ENCODE results near the gene CACNG1.

The CACNG1 gene, protein sequence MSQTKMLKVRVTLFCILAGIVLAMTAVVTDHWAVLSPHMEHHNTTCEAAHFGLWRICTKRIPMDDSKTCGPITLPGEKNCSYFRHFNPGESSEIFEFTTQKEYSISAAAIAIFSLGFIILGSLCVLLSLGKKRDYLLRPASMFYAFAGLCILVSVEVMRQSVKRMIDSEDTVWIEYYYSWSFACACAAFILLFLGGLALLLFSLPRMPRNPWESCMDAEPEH

DNA sequence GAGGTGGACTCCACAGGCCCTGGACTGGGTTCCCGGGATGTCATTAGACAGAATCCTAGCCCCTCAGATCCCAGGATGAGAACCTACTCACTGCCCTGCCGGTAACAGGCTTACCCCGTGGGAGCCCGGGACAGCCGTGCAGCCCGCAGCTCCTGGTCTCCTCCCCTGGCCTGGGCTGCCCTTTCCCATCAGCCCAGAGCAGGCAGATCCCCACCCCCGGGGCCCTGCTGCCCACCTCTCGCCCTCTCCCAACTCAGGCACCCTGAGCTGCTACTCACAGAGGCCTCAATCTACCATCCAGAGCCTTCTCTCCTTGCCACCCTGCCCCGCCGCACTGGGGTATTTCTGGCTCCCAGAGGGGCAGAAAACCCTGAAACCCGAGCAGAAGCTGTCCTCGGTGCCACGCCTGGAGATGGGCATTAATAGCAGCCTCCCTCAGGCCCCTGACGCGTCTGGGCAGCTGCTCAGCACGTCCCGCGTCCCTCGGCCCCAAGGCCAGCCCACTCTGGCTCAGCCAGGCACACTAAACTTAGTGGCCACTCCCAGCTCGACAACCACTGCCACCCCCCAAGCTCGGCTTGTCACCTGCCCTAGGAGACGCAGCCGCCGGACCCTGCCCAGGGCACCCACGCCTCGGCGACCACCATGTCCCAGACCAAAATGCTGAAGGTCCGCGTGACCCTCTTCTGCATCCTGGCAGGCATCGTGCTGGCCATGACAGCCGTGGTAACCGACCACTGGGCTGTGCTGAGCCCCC, at the start of gene CACNG1:
CACNG1 (plus strand) TSS at position 539 of the 757 bp plus-strand sequence; CDS start at position 646, 107 bp downstream.
- no peak for DNase-seq

DNA sequence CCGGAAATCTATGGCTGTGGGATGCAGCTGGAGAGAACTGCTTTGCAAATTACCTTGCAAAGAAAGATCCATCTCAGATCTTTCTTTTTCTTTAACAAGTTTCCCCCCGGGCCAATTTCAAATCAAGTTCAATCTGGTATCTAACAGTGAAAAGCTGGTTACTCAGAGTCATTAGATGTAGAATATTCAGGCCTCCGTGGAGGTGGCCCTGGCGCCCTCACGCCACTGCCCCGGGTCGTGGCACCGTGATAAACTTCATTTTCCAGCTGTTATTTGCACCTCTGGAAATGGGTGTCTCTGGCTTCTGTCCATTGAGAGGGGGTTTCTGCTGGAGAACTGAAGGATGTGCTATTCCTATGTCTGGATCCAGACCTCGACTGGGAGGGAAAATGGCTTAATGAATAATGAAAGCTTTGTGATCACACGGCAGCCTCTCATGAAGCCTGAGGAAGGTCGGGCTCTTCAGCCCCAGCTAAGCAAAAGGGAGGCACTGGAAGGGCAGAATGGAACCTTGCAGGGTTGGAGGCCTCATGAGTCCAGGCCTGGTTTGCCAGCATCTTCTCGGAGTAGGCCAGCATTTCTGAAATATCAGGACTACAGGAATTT, 49.3 kb upstream of the CACNG1 start:
- no peak for DNase-seq

DNA sequence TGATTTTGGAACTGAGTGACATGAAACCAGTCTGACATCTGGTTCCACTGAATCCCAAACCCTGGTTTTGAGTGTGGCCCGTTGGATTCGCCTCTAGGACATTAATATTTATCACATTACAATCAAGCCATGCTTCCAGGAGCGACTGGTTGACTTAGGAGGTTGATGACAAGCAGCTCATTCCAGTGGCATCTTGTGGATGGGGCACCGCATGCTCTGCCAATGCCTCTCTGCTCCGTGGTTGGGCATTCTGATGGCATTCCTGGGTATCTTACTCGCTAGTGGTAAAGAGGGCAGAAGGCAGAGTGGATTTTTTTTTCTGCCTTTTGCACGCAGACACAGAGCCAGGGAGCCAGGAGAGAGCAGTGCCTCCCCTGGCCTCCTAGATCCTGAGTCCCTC, 48.4 kb upstream of the CACNG1 start:
- DNase-seq, result no peak

DNA sequence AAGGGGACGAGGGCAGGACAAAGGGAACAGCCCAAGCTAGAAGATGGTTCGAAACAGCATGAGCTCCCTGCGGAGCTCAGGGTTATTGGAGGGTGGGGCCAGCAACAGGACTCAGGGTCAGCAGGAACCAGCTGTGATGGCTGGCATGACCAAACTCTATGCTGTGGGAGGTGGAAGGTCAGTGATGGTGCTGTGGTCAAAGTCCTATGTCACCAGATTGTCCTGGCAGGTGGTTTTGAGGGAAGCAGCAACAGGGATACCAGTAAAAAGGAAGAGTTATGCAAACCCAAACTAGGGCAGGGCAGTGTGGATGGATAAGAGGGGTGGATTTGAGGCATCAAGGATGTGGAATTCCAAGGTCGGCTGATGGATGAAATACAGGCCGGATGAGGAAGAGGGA, 47.4 kb upstream of the CACNG1 start:
- no peak for DNase-seq

DNA sequence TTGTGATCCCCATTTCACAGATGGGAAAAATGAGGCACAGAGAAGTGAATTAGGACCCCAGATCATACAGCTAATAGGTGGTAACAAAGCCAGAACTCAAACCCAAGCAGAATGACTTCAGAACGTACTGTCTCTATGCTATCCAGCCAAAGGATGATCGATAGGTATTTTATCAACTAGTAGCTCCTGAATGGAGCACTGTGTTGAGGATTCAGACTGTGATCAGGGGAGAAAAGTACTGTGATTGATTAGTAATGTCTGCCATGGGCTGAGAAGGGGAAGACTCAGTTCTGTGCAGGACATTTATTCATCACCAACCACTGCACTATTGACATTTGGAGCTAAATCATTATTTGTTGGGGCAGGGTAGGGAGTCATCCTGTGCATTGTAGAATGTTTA, 41.1 kb upstream of the CACNG1 start:
- DNase-seq, result no peak

DNA sequence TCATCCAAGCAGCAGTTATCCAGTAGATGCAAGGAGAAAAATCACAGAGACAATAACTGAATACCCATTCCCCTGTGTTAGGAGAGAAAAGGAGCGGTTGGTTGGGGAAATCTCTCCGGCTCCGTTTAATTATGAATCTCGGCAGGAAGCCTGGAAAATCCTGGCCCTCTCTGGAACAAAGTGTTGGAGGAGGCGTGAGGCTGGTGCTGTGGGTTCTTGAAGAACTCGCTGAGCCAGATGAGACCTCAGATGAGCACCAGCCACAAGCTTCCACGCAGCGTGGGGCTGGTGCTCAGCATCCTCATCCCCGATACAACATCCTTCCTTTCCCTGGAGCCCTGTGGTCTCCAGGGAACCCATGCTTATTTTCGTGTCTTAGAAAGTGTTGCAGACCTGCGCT, 40.2 kb upstream of the CACNG1 start:
- no peak for DNase-seq

DNA sequence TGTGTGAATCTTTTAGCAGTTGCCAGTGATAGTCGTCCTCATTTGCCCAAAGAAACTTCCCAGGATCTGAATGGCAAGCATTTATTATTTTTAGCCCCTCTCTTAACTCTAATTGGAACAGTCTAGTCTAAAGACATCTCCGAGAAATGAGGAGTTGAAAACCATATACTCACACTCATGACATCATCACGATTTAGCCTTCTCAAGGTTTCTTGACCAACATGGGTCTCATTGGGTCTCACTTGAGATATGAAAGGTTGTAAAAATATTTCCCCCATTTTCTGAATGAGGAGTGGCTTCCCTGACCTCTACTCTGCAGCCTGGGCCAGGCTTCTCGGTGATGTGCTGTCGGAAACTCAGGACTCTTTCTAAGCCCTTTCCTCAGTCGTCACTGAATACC, 37.1 kb upstream of the CACNG1 start:
- no peak for DNase-seq

DNA sequence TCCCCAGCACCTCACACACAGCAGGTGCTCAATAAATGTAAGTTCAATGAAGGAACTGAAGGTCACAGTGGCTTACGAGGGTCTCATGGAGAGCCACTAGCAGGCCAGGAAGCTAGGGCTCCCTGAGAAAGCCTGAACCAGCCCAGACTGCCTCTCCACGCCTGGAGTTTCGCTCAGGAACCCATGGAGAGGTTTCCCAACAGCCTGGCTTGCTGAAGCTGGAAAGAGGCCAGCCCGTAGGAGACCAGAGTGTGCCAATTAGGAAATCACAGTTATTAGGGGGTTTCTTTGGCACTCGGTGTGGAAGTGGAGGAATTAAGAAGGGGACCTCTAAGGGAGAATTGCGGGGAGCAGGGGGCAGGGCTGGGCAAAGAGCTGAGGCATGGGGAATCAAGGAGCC, 36.3 kb upstream of the CACNG1 start:
- DNase-seq, result no peak

DNA sequence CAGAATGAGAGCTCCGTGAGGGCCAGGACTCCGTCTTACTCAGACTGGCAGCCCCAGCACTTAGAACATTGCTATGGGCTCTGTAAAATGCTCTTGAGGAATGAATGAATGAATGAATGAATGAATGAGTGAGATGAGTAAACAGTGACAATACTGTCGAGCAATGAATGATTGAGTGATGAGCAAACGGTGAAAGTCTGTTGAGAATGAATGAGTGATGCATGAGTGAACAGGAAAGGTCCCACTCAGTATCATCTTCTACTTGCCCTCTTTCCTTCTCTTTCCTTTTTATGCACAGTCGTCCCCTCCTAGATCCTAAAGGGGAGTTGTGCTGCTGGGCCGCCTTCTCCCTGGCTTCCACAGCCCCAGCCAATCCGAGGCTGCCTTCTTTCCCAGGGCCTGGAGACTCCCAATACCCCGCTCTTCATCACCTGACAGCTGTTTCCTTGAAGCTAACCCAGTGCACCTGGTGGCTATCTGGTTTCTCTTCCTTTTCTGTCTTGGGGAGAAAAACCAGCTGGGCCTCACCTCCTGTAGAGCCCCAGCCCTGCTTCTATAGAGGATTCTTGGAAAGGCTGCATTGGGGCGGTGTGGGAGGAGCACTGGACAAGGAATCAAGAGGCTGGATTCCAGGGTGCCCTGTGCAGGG, 32.7 kb upstream of the CACNG1 start:
- no peak for DNase-seq

DNA sequence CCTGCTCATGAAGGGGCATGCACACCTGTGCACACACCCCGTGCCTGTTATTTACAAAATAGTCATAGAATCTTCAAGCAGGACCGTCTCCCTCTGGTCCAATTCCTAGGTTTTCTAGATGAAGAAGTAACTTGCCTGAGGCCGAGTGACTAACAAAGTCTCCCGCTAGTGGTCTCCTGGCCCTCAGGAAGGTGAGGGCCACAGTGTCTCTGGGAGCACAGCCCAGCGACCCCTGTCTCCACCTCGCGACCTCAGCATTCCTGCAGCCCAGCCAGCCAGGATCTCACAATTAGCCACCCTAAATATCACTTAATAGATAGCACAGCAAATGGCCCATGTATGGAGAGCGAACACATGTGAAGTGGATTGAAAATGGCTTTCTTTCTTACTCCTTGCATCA, 30.5 kb upstream of the CACNG1 start:
- no peak for DNase-seq

DNA sequence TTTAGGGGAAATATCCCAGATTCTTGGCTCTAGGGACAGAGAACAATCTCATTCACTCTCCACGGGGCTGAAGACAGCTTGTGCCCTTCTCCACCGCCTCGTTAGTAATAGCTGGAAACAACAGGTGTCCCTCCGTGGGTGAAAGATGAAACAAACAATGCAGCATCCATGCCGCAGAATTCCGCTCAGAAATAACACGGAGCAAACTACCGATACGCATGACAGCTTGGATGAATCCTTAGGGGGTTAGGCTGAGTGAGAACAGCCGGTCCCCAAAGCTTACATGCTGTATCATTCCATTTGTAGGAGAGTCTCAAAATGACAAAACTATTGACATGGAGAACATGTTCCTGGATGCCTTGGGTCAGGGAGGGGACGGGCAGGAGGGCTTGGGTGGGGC, 29.4 kb upstream of the CACNG1 start:
- DNase-seq, result no peak

DNA sequence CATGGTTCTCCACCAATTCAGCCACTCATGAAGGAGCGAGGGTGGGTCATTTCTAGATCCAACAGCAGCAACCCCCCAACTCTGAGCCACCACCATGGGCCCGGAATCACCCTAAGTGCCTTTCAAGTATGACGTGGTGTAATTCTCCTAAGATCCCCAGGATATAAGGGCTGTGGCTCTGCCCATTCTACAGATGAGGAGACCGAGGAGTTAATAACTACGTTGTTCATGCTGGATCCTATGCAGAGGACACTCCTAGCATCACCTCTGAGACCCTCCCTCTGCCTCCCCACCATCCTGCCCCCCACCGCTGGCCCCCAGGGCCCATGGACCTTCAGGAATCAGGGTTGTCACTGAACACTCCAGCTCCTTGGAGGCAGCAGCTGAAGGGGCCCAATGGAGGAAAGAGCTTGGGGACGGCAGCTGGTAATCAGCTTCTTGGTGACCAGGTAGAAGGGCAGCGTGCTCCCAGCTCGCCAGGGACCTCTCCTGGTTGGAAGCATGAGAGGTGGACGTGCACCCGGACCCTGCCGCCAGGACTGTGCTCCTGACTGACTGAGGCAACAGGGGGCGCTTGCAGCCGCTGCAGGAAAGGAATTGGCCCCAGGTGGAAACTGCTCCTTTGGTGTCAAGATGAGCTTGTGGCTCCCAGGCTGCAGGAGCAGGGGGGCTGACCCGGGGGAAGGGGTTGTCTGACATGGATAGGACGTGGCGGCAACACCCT, 28.2 kb upstream of the CACNG1 start:
- no peak for DNase-seq

DNA sequence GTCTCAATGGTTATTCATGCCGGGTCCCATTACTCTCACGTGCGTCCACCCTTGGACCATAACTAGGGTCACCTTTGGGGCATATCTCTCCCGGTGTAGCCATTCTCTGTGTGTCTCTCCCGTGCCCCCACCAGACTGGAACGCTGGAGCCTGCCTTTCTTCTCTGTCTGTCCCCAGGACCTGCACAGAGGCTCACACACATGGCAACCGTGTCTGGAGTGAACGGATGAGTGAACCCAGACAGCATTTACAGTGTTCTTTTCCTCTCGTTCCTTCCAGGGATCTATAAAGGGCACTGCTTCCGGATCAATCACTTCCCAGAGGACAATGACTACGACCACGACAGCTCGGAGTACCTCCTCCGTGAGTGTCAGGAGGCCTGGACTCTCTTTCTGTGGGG, 26.4 kb upstream of the CACNG1 start:
- no peak for DNase-seq

DNA sequence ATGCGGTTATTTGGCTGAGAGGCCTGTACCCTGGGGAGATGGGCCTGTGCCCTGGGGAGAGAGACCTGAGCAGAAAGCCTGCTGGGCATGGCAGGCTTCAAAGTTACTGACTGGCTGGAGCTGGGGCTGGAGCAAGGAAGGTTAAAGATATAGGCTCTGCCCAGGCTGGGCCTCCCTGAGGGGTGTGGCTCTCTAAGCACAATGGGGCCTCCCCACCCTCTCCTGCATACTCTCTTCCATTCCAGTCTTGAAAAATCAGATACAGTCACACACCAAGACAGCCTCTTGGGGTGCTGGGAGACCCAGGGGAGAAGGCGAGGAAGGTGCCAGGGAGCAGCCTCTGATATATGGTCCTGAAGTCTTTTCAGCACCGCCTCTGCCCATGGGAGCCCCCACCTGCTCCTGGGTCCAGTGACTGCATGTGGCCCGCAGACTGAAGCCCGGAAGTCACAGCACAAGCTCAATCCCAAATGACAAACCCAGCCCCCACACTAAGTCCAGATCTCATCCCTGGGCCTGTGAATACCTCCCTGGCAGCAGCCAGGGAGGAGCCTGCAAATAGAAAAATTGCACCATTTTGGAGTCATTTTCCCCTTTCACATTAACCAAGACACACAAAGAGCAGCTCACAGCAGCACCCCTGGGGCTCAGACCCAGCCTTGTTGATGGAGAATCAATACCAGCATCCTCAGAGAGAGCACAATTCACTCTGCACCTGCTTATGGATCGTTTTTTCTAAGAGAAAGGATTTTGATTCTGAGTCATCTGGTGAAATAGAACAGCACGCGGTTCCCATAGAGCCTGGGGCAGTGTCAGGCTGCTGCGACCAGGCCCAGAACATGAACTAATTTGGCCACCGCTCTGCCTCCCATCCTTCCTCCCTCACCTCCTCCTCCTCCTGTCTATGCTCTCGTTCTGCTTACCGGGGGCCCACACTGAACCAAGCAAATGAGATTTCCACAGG, 25.6 kb upstream of the CACNG1 start:
- no peak for DNase-seq

DNA sequence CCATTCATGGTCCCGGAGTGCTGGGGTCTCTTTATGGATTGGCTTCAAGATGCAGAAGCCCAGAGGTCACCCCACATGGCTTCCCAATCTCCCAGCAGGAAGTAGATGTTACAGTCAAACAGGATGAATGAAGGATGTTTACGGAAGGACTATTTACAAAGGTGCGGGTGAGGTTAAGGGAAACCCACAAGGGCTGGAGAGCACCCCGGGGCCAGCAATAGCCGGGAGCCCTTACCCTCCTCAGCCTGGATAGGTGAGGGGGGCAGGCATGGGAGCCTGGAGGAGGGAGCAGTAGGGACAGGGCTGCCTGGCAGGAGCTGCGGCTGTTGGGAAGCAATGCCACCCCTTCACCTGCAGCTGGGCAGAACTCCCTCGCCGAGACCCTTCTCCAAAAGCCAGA, 24.5 kb upstream of the CACNG1 start:
- no peak for DNase-seq

DNA sequence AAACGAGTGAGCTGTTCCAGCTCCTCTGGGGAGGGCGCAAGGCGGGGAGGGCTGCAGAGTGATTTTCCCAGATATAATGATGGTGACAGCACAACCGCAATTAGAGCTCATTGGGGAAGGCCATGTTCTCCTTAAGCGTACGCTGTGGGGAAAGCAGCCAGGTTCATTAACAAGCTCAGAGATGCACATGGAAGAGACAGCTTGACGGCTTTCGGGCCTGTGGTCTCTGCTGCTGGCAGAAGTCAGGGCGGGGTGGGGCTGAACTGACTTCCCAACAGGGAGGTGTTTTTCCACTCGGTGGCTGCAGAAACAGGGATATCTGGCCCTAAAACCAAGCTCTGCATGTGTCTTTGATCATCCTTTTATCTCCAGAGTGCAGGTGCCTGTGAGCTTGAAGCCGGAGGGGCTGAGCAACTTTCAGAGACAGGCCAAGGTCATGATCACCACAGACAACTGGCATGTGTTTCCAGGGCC, 24.0 kb upstream of the CACNG1 start:
- DNase-seq, result no peak

DNA sequence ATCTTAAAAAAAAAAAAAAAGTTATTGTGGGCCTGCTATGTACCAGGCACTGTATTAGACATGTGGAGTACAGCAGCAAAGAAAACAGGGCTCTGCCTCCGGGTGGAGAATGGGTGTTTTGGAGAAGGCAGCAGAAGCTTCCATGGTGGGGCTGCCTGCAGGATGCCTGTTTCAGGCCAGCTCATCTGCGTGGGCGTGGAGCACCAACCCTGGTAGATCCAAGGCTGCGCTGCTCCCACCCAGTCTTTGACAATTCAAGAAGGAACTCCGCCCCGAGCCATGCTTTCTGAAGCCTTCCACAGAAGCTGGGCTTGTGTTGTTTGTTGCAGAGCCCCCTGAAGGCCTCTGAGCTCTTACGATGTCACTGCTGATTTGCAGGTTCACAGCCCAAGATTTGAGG, 23.2 kb upstream of the CACNG1 start:
- DNase-seq, result no peak

DNA sequence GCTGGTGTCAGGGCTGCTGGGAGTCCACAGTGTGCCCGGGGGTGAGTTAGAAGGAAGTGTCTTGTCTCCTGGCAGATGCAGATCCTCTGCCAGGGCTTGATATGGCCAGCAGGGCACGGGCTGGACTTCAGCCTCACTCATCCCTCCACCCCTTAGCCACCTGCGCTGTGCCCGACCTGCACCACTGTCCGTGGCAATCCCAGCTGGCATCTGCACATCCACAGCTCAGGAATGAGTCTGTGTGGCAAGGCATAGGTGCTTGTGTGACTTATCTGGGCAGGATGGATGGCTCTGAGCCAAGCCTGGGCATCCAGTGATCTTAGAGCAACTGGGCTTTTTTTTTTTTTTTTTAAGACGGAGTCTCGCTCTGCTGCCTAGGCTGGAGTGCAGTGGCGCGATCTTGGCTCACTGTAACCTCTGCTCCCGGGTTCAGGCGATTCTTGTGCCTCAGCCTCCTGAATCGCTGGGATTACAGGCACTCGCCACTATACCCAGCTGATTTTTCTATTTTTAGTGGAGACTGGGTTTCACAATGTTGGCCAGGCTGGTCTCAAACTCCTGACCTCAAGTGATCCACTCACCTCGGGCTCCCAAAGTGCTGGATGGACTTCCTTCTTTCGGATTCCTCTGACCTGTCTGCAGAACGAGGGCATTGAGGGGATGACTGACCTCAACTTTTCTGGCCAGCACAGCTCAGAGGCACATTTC, 22.5 kb upstream of the CACNG1 start:
- DNase-seq, result no peak

DNA sequence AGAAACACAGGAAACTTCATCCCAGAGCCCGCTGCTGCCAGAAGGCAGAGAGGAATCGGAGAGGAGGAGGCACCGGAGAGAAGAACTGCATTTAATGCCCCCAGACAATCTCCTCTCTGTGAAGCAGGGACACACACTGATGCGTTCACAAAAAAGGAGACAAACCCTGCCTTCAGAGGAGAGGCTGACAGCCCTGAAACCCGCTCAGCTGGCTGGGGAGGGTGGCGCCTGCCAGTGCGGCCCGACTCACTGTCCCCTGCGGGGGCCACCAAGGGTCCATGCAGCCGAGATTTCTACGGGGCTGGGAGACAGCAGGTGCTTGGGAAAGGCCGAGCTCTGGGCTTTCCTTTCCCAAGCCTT, 21.9 kb upstream of the CACNG1 start:
- no peak for DNase-seq

DNA sequence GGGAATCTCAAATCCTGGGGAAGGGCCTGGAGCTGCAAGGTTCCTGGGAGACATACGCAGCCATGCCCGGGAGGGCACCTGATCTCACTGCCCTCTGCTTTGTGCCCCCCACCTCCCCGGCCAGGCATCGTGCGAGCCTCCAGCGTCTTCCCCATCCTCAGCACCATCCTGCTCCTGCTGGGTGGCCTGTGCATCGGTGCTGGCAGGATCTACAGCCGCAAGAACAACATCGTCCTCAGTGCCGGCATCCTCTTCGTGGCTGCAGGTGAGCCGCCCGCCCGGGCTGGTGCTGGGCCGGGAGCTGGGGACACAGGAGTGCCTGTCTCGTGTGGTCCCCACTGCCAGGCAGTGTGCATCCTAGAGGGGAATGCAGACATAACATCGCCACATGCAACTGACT, 19.6 kb upstream of the CACNG1 start:
- no peak for DNase-seq

DNA sequence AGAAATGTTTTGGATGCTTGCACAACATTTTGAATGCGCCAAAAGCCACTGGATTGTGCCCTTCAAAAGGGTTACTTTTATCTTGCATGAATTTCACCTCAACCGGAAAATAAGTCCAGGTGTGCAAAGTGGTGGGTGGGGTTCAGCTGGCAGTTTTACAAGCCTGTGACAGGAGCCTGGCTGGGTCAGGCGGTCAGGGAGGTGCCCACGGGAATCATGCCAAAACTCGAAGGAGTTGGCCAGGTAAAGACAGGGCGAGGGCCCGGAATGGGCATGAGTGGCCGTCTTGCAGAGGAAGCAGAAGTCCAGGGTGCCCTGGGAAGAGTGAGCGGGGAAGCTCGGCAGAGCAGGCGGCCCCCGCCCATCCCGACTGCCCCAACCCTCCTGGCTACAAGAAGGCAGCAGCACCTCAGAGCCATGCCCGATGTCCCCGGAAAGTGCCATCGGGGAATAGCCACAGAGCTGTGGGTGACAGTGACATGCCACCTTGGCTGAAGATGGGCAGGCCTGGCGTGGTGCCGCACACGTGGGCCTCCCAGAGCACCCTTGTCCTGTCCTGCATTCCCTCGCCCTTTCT, 19.1 kb upstream of the CACNG1 start:
- DNase-seq, result no peak

All from cerebellar nuclear complex (tissue), 1 donor.